HG02970 (cell line): ENCODE data around the gene KIAA0753.

Experiments used
- ATAC-seq: cut with Tn5 transposase; IDR thresholded peaks from one replicate; pipeline ENCODE4 v1.9.1; 2021; ENCODE audit warnings: mild to moderate bottlenecking, moderate library complexity, moderate number of reproducible peaks; ENCODE audit not compliant: unreplicated experiment, low FRiP score

The KIAA0753 gene

GRCh38 chr17:6643451-6644125, 3.1 kb upstream of the KIAA0753 start:
- no peak for ATAC-seq

GRCh38 chr17:6642592-6642991, 2.1 kb upstream of the KIAA0753 start:
- no peak for ATAC-seq

DNA sequence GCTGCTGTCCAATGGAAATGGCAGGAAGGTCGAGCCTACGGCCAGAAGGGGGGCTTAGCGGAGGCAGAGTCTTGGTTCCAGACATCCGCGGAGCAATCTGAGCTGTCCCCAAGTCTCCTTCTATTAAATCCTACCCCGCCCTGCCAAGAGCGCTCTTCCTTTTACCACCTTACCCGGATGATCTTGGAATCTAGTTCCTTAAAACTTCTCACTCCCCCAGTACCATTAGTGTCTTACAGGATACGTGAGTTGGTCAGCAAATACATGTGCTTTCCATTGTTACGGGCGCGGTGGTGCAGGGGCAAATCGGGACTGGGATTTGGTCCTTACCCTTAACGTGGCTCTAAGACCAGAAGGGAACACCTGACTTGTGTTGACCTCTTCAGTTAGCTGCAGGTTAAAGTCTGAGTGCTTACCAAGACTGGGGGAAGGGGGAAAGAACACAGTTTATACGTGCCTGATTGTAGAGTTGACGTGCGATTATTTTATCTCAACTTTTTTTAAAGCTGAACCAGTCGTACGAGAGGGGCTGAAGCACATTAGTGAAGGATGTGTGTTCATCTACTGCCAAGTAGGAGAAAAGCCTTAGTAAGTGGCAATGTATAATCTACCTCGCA, 844 bp upstream of the KIAA0753 start:
- ATAC-seq, result no peak

DNA sequence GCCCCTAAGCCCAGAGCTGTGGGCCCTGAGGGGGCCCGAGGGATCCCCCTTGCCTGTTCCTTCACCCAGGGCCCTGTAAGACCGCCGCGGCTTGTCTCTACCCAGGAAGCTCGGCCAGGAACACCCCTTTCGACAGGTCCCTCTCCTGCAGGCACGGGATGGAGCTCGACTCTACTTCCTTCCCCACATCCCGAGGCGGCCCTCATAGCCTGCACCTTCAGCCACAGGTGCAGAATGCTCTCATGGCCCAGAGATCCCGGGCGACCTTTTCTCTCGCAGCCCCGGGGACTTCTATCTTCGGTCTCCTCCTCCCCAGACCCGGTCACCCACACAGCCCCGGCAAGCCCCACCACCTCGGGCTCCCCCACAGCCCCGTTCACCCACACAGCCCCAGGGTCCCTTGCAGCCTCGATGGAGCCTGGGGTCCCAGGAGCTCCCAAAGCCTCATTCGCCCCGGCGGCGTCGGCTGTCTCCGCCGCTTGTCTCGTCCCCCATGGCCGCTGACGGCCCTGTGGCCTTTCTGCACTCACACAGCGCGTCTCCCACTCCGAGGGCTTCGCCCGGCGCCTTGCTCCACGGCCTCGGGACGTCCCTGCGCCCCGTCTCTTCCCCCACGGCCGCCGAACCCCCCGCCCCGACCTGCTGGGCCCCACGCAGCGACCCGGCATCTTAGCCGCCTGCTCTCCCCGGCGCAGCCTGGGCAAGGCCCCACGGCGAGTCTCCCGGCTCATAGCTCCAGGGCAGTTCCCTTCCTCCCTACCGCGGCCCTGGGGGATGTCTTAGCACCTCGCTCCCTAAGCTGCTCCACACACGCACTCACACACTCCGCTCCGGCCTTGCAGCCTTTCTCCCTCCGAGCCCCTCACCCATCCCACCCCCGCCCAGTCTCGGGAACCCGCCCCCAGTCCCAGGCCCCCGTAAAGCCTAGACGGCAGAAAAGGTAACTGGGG, 650 bp downstream of the KIAA0753 start:
- ATAC-seq, result no peak

DNA sequence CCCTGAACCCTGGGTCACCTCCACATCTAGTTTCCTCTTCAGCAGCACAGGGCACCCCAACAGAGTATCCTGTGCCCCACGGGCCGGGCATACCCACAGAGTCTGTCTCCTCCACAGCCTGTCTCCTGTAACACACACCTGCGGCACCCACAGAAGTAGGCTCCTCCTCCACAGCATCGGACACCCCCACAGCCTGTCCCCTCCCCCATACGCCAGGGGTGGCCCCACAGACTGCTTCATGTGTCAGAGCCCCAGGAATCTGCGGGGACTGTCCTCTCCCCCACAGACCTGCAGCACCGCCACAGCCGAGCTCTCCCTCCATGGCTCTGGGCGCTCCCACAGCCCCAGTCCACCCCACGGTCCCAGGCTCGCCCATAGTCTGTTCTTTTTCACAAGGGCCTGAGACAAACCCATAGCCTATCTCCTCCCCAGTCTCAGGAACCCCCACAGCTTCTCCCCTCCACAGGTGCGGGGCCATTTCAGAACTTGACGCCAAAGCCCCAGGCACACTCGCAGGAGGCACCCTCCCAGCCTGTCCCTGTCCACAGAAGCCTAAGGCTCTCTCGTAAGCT, 1.4 kb downstream of the KIAA0753 start:
- ATAC-seq, result no peak

- no peak for ATAC-seq
These were observed 2.2 kb downstream of the KIAA0753 start for GRCh38 chr17:6638046-6638908.

DNA sequence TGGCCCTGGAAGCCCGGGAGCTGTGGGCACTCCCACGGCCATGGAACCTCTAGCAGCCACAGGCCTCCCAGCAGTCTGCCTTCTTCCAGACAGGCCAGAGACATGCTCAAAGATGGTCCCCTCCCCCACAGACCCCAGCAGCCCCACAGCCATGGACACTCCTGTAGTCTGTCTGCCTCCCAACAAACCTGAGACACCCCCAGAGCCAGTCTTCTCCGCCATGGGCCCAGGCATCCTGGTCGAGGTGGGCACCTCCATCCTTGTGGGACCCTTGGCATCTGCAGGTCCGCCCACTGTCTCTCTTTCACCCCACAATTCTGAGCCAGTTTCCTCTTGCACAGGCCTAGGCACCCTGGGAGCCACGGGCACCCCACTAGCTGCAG, 3.1 kb downstream of the KIAA0753 start:
- no peak for ATAC-seq

DNA sequence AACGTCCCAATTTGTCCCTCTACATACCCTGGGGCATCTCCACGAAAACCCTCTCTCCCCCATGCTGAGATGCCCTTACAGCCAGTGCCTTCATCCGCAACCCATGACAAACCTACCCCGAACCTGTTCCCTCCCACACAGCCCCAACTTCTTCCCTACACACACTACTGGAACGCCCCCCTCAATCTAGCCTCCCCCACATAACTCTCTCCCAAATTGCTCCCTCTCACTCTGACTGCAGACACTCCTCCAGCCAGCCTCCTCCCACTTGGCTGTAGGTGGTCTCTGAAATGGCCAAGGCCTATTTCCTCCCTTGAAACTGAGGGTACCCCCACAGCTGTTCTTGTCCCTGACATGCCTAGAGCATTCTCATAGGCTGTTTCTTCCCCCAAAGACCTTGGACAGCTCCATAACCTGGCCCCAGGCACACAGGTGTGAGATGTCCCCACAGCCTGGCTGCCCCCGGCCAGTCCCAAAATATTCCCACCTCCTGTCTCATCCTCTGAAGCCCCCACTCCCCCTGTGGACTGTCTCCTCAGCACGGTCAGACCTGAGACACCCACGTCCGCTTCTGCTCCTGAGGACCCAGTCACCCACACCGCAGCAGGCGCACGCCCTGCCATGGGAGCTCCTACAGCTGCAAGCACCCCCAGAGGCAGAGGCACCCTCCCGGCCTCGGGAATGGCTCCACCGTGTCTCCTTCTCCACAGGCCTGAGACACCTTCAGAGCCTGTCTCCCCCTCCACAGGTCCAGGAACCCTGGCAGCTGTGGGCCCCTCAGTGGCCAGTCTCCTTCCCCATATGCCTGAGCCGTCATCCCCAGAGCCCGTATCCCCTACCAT, 3.7 kb downstream of the KIAA0753 start:
- no peak for ATAC-seq

- ATAC-seq, result no peak
These were observed 4.4 kb downstream of the KIAA0753 start for GRCh38 chr17:6636105-6636504.

GRCh38 chr17:6633263-6633662, 7.2 kb downstream of the KIAA0753 start:
- no peak for ATAC-seq

DNA sequence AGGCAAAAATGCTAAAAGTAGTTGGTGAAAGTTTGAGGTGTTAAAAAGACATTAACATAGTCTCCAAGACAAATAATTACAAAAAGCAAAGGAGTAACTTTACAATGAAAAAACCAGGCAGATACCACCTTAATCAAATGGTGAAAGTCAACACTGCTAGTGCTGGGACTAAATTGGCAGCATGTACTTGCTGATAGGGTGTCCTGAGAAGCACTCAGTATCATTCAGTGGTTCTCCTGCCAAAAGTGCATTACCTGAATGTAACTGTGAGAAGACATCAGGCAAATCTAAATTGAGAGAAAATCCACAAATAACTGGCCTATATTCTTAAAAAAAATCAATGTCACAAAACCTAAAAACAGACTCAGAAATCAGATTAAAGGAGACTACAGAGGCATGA, 8.0 kb downstream of the KIAA0753 start:
- no peak for ATAC-seq

- no peak for ATAC-seq
These were observed 10.1 kb downstream of the KIAA0753 start for GRCh38 chr17:6630390-6630789.

- no peak for ATAC-seq
These were observed 13.5 kb downstream of the KIAA0753 start for GRCh38 chr17:6627019-6627418.

DNA sequence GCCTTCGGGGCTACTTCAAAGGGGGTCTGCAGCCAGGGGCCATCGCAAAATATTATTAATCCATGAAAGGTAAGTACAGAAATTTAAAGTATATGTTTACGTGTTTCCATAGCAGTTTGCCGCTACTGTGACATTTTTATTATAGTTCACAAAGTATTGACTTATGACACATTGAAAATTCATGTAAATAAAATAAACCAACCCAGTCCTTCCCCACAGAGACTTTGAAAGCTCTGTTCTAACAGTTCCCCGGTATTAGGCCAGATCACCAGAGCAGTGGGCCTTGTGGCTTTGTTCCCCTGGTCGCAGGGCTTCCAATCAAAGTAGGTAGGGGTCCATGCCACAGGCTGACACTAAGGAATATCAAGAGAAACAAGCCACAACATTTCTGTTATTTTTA, 13.9 kb downstream of the KIAA0753 start:
- ATAC-seq, result no peak

DNA sequence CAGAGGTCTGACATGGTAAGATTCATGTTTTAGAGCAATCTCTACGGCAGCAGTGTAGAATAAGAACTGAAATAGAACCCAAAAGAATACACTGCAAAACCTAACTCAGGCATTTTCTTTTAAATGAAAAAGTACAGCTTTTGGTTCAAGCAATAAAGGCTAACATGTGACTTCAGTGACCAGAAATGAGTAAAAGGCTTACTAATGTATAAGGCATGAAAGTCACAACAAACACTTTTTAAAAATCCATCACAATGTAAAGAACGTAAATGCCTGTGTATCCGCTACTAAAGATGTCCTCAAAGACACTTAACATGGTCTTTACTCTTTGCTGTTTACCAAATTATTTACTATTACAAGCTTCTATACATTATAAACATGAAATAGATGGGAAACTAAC, 16.6 kb downstream of the KIAA0753 start:
- ATAC-seq, result no peak

DNA sequence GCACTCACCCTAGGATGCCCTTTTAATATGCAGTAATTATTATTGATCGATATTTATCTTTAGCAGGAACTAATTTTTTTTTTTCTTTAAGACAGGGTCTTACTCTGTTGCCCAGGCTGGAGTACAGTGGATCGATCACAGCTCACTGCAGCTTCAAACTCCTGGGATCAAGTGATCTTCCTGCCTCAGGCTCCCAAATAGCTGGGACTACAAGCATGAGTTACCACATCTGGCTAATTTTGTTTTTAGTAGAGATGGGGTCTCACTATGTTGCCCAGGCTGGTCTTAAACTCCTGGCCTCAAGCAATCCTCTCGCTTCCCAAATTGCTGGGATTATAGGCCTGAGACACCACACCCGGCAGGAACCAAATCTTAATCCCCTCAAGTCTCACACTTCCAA, 29.3 kb downstream of the KIAA0753 start:
- ATAC-seq, result no peak

DNA sequence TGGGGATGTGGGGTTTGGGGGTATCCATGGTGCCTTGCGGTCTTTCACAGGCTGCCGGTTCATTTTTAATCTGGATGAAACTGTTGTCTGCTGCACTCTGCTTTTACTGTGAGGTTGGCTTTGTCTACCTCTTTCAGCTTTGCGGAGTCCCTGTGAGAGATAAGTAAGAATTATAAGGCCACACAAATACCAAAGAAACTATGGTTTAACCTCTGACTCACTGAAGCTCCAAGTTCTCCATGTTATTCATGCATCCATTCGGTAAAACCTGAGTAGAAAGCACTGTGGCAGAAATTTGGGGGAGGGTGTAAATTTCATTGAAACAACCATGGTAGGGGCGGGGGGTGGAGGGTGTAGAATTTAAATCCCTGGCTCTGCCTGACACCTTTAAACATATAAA, 30.5 kb downstream of the KIAA0753 start:
- ATAC-seq, result no peak

DNA sequence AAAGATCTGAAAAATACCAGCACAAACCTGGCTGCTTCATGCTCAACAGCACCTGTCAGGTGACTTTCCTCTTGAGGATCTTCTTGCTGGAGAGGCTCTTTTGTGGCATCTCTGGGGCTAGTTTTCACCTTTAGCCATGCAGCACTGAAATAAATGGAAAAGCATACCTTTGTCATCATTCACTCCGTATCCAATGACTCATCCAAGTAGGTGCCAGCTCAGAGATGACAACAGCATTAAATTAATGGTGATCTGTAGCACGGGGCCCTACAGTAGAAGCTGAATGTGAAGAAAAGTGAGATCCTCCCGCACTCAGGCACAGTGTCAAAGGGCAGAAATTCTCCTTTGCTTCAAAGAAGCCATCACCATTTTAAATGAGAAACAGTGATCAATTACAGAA, 32.2 kb downstream of the KIAA0753 start:
- ATAC-seq, result no peak

DNA sequence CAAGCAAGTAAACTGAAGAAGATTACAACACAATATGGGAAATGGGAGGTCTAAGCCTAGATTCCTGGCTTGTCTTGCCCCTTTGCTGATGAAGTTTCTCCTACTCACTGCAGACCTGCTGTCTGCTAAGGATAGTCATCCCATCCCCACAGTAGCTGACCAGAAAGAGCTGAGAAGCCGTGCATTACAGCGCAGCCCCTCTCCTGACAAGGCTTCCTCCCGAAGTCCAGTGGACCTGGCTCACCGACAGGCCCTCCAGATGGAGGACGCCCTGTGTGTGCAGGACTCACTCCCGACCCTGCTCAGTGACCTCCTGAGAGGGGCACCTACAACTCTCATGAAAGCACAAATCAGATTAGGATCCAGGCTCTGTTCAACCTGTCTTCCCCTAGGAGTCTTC, 35.4 kb downstream of the KIAA0753 start:
- no peak for ATAC-seq
